MM.1S (cell line): ENCODE measurements around the gene TPR.

Experiments
- DNase-seq: peaks from one replicate; pipeline ENCODE4 v3.0.0-alpha.2; 2015
- H2AFZ ChIP-seq: fragments of 300-600 bp; sonication (generic); 2 replicates; pipeline ENCODE4 v1.6.0; 2016; ENCODE audit warnings: antibody characterized with exemption, low read length
- H3F3A ChIP-seq: fragments of 300-600 bp; sonication (generic); 2 replicates; pipeline ENCODE4 v1.6.1; 2016; ENCODE audit warnings: mild to moderate bottlenecking, antibody characterized with exemption, low read length, moderate library complexity, mixed read lengths; ENCODE audit not compliant: insufficient read depth
- H3K27ac ChIP-seq: fragments of 300-600 bp; sonication (generic); 2 replicates; pipeline ENCODE4 v1.5.1; 2016; ENCODE audit warnings: mild to moderate bottlenecking, low read length
- H3K27me3 ChIP-seq: fragments of 300-600 bp; sonication (generic); replicated peaks from 2 replicates; pipeline ENCODE4 v1.6.0; 2016; ENCODE audit warnings: low read length; ENCODE audit not compliant: insufficient read depth
- H3K36me3 ChIP-seq: fragments of 300-600 bp; sonication (generic); replicated peaks from 2 replicates; pipeline ENCODE4 v1.6.1; 2016; ENCODE audit warnings: mild to moderate bottlenecking, low read length, mixed read lengths; ENCODE audit not compliant: insufficient read depth
- H3K4me1 ChIP-seq: fragments of 300-600 bp; sonication (generic); 2 replicates; pipeline ENCODE4 v1.6.1; 2016; ENCODE audit warnings: low read length, mixed read lengths
- H3K4me2 ChIP-seq: fragments of 300-600 bp; sonication (generic); 2 replicates; pipeline ENCODE4 v1.6.0; 2016; ENCODE audit warnings: low read depth, low read length
- H3K4me3 ChIP-seq: fragments of 300-600 bp; sonication (generic); 2 replicates; pipeline ENCODE4 v1.5.1; 2016; ENCODE audit warnings: low read length, mixed read lengths
- H3K79me2 ChIP-seq: fragments of 300-600 bp; sonication (generic); 2 replicates; pipeline ENCODE4 v1.6.1; 2016; ENCODE audit warnings: mixed run types, low read length, mixed read lengths
- H3K9ac ChIP-seq: fragments of 300-600 bp; sonication (generic); 2 replicates; pipeline ENCODE4 v1.6.1; 2016; ENCODE audit warnings: low read length, mixed read lengths
- H3K9me2 ChIP-seq: fragments of 300-600 bp; sonication (generic); replicated peaks from 2 replicates; pipeline ENCODE4 v1.6.1; 2016; ENCODE audit warnings: mild to moderate bottlenecking, low read length, mixed read lengths; ENCODE audit not compliant: insufficient read depth
- H3K9me3 ChIP-seq: fragments of 300-600 bp; sonication (generic); replicated peaks from 2 replicates; pipeline ENCODE4 v1.6.1; 2016; ENCODE audit warnings: mild to moderate bottlenecking, low read length, mixed read lengths; ENCODE audit not compliant: insufficient read depth
- H4K20me1 ChIP-seq: fragments of 300-600 bp; sonication (generic); 2 replicates; pipeline ENCODE4 v1.6.1; 2016; ENCODE audit warnings: mild to moderate bottlenecking, low read length, moderate library complexity, mixed read lengths; ENCODE audit not compliant: insufficient read depth
- EZH2 ChIP-seq: fragments of 300-600 bp; sonication (generic); optimal IDR thresholded peaks from 2 replicates; pipeline ENCODE3; 2017; ENCODE audit warnings: low read depth, mild to moderate bottlenecking, antibody characterized with exemption, low read length, mixed read lengths
- EZH2phosphoT487 ChIP-seq: fragments of 300-600 bp; sonication (generic); IDR thresholded peaks from 2 replicates; pipeline ENCODE4 v1.6.1; 2018; ENCODE audit warnings: antibody characterized with exemption, low read length
- TF ChIP-seq, protein P1 (sequence below): fragments of 300-600 bp; sonication (generic); IDR thresholded peaks from 2 replicates; pipeline ENCODE4 v1.5.1; 2016; ENCODE audit warnings: antibody characterized with exemption, low read length, mixed read lengths

TPR gene

GRCh38 chr1:186337554-186337953 lies 37.5 kb downstream of the TPR start:
- H2AFZ ChIP-seq: no peak overlapping the region
- H3K36me3 ChIP-seq: peaks cover 46% of the 10 kb centered on the region; the same call in 1 of the 2 replicates
- no peaks in the 10 kb centered on the region for H4K20me1 ChIP-seq
- H3K4me1 ChIP-seq: no peaks in the 10 kb centered on the region
- TF ChIP-seq EZH2: no peak
- no peak for TF ChIP-seq EZH2phosphoT487
- TF ChIP-seq, protein P1, sequence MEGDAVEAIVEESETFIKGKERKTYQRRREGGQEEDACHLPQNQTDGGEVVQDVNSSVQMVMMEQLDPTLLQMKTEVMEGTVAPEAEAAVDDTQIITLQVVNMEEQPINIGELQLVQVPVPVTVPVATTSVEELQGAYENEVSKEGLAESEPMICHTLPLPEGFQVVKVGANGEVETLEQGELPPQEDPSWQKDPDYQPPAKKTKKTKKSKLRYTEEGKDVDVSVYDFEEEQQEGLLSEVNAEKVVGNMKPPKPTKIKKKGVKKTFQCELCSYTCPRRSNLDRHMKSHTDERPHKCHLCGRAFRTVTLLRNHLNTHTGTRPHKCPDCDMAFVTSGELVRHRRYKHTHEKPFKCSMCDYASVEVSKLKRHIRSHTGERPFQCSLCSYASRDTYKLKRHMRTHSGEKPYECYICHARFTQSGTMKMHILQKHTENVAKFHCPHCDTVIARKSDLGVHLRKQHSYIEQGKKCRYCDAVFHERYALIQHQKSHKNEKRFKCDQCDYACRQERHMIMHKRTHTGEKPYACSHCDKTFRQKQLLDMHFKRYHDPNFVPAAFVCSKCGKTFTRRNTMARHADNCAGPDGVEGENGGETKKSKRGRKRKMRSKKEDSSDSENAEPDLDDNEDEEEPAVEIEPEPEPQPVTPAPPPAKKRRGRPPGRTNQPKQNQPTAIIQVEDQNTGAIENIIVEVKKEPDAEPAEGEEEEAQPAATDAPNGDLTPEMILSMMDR: no peak
- H3K9me2 ChIP-seq: no peaks in the 10 kb centered on the region
- H3K9me3 ChIP-seq: no peaks in the 10 kb centered on the region
- no peaks in the 10 kb centered on the region for H3F3A ChIP-seq
- H3K27me3 ChIP-seq: no peaks in the 10 kb centered on the region
- no peak overlapping the region for H3K27ac ChIP-seq
- H3K4me2 ChIP-seq: no peak overlapping the region
- H3K4me3 ChIP-seq: no peak overlapping the region
- H3K79me2 ChIP-seq: no peaks in the 10 kb centered on the region
- no peak overlapping the region for H3K9ac ChIP-seq
- DNase-seq: no peak

GRCh38 chr1:186330758-186331157 lies 44.3 kb downstream of the TPR start:
- Histone ChIP-seq H2AFZ (no peak overlapping the region), H3K27me3 (no peaks in the 10 kb centered on the region), H3K4me3 (no peak overlapping the region), H4K20me1 (no peaks in the 10 kb centered on the region), H3K9ac (no peak overlapping the region), H3K36me3 (peaks cover 32% of the 10 kb centered on the region; the same call in 1 of the 2 replicates), H3K9me3 (no peaks in the 10 kb centered on the region), H3F3A (no peaks in the 10 kb centered on the region), H3K9me2 (no peaks in the 10 kb centered on the region), H3K27ac (no peak overlapping the region), H3K4me1 (no peaks in the 10 kb centered on the region), H3K79me2 (no peaks in the 10 kb centered on the region), H3K4me2 (no peak overlapping the region)
- TF ChIP-seq EZH2phosphoT487: no peak
- TF ChIP-seq, protein P1: peak; percentile 38
- no peak for DNase-seq

DNA sequence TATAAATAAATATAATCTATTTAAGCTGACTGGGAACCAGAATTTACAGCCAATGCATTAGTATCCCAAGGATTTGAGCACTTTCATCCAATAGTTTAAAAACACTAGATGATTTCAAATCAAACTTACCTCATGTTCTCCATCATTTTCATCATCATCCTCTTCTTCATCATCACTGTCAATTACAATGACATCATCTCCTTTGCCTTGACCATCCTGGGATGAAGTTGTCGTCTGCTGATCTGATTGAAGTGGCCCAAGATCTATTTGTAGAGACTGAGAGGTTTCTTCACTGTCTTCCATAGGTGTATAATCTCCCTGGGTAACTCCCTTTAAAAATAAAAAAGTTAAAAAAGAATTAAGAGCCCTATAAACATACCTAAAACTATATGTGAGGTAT lies 47.7 kb downstream of the TPR start:
- H3K4me2 ChIP-seq: no peak overlapping the region
- no peak overlapping the region for H3K4me3 ChIP-seq
- no peak for DNase-seq
- no peaks in the 10 kb centered on the region for H3K27me3 ChIP-seq
- H3K9me3 ChIP-seq: no peaks in the 10 kb centered on the region
- no peaks in the 10 kb centered on the region for H3K4me1 ChIP-seq
- H3K9me2 ChIP-seq: no peaks in the 10 kb centered on the region
- TF ChIP-seq, protein P1: no peak
- TF ChIP-seq EZH2phosphoT487 (no peak), EZH2 (no peak)
- H3K9ac ChIP-seq: no peak overlapping the region
- peaks cover 23% of the 10 kb centered on the region; the same call in 1 of the 2 replicates for H3K36me3 ChIP-seq
- H4K20me1 ChIP-seq: no peaks in the 10 kb centered on the region
- H2AFZ ChIP-seq: no peak overlapping the region
- no peaks in the 10 kb centered on the region for H3K79me2 ChIP-seq
- H3F3A ChIP-seq: no peaks in the 10 kb centered on the region
- no peak overlapping the region for H3K27ac ChIP-seq
